ENCODE results near the gene ERC2.

DNA sequence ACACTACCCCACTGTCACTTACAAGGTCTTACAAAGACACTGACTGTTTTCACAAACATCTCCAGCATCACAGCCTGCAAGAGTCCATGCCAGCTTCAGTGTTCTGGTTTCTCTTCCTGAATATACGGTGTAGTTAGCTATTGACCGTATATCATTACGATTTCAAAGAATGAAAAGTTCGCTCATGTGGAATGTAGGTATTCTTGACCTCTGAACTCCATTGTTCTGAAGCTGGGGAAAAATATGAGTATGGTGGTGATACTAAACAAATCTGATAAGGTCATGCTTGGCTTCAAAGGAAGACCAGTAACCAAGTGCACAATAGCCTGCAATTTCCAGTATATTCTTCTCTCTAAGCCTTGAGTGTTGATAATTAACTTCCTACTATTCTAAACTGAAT lies 665.5 kb downstream of the ERC2 start:
- no peak for TF ChIP-seq POLR2A (IDR thresholded peaks at IDR 0.05)
- TF ChIP-seq, protein P1, sequence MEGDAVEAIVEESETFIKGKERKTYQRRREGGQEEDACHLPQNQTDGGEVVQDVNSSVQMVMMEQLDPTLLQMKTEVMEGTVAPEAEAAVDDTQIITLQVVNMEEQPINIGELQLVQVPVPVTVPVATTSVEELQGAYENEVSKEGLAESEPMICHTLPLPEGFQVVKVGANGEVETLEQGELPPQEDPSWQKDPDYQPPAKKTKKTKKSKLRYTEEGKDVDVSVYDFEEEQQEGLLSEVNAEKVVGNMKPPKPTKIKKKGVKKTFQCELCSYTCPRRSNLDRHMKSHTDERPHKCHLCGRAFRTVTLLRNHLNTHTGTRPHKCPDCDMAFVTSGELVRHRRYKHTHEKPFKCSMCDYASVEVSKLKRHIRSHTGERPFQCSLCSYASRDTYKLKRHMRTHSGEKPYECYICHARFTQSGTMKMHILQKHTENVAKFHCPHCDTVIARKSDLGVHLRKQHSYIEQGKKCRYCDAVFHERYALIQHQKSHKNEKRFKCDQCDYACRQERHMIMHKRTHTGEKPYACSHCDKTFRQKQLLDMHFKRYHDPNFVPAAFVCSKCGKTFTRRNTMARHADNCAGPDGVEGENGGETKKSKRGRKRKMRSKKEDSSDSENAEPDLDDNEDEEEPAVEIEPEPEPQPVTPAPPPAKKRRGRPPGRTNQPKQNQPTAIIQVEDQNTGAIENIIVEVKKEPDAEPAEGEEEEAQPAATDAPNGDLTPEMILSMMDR (IDR thresholded peaks at IDR 0.05): no peak

Measured in breast epithelium (tissue), 3 donors.